Activated CD4-positive, alpha-beta memory T cell treated with anti-CD3 and anti-CD28 coated beads for 36 hours (primary cell): ENCODE data around the gene TBCD. TPM values are rescaled to one million over a fixed set of nuclear protein-coding genes. Genes with fewer than 3 reads are reported as not detected.

Source experiments
- CTCF ChIA-PET: fragments of 350-600 bp; sonication (Branson Sonifier 250); formaldehyde crosslinking; loops from one replicate; lab custom pipeline; 2021; ENCODE audit warnings: antibody characterized with exemption, inconsistent platforms; lab: Charles Lee
- POLR2A ChIA-PET: fragments of 350-600 bp; sonication (Branson Sonifier 250); formaldehyde crosslinking; loops from one replicate; lab custom pipeline; 2021; ENCODE audit warnings: antibody characterized with exemption; lab: Charles Lee
- DNase-seq: peaks from one replicate; pipeline ENCODE4 v3.0.0-alpha.2; 2020
- H3K27ac Mint-ChIP-seq: one replicate; pipeline ENCODE4 v1.8.0; 2021; ENCODE audit warnings: mixed read lengths
- H3K27me3 Mint-ChIP-seq: one replicate; pipeline ENCODE4 v1.8.0; 2021; ENCODE audit warnings: mixed read lengths
- H3K36me3 Mint-ChIP-seq: one replicate; pipeline ENCODE4 v1.8.0; 2021; ENCODE audit warnings: mixed read lengths
- H3K4me1 Mint-ChIP-seq: one replicate; pipeline ENCODE4 v1.8.0; 2021; ENCODE audit warnings: low read depth, mixed read lengths
- H3K4me3 Mint-ChIP-seq: one replicate; pipeline ENCODE4 v1.8.0; 2021; ENCODE audit warnings: mild to moderate bottlenecking, mixed read lengths
- H3K9me3 Mint-ChIP-seq: one replicate; pipeline ENCODE4 v1.8.0; 2021; ENCODE audit warnings: mixed read lengths
- intact Hi-C: fragments of 100-400 bp; cut with micrococcal nuclease; formaldehyde crosslinking; loops from one replicate; pipeline ENCODE4 v1.15.1; 2023
- total RNA-seq, 2 experiments: library from RNA; stranded (reverse); gene quantifications; one replicate each; pipeline ENCODE4 v1.2.3, GENCODE V29; 2021

Gene TBCD
- total RNA-seq, 2 experiments from 2014 or later = 97.0 to 98.2 TPM

DNA sequence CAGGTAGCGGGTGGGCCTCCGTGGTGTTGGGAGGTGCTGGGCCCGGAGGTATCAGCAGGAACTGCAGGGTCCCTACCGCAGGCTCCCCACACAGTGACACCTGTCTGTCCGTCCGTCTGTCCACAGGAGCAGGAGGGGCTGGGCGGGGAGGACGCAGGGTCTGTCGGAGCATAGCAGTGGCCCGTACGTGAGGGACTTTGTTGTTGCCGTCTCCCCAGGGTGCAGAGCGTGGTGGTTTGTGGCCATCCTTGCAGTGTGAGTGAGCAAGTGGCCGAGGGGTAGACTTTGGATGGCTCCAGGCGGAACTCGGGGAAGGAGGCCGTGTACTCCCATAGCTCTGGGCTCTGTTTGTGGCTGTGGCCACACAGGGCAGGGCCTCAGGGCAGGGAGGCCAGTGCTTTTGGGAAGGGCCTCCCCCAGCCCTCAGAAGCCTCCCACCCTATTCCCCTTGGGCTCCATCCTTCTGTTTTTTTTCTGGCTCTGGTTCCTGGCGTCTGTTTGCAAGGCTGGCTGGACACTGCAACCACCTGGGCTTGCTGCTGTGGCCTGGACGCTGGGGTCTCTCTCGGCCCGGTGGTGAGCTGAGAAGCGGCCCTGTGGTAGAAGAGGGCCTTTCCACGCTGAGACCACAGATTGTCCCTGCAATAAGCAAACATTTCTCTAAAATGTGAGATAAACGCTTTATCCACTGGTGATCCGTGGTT is 128.9 kb downstream of the TBCD start:
- Mint-ChIP-seq H3K36me3 (peaks cover 1% of the 10 kb centered on the region), H3K27me3 (no peaks in the 10 kb centered on the region), H3K4me3 (no peak overlapping the region), H3K27ac (no peak overlapping the region), H3K4me1 (peaks cover 77% of the 10 kb centered on the region), H3K9me3 (no peaks in the 10 kb centered on the region)
- no peak for DNase-seq
- POLR2A ChIA-PET = interaction anchor here (1.6 kb wide), 1 partner anchor 17 kb away, joined by 7 read pairs; no protein-coding TSS in a partner anchor
- CTCF ChIA-PET = no interaction called here
- intact Hi-C loops = loop anchor here (10.0 kb wide), 1 partner anchor 174 kb away; no protein-coding TSS in a partner anchor

DNA sequence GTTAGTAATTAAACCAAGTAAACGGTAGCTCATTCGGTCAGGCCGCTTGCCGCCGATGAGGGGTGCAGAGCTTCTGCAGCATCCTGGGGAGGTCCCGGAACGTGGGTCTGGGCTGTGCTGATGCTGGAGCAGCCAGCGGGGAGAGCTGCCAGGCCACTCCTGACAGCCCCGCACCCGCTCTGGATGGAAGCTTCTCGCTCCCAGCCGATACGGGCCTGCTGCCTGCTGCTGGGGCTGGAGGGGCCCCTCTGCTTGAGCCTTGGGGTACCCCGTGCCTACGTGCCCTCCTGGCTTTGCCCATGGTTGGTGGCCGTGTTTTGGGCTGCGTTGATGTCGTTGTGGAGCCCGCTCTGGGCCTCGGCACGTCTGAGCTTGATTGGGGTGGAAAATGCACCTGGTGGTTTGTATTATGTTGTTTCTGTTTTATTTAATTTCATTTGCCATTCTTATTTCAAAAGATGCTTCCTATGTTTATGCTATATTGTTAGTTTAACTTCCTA is 129.5 kb downstream of the TBCD start:
- Mint-ChIP-seq H3K27ac (peak overlapping the region; percentile 93), H3K4me1 (peaks cover 78% of the 10 kb centered on the region)
- intact Hi-C loops = loop anchor here (10.0 kb wide), 1 partner anchor 173 kb away; no protein-coding TSS in a partner anchor

GRCh38 chr17:82881900-82882714 is 130.2 kb downstream of the TBCD start:
- Mint-ChIP-seq H3K27ac (peak overlapping the region; percentile 93), H3K4me3 (peak overlapping the region; percentile 73), H3K4me1 (peaks cover 75% of the 10 kb centered on the region), H3K9me3 (no peaks in the 10 kb centered on the region), H3K36me3 (peaks cover 1% of the 10 kb centered on the region), H3K27me3 (no peaks in the 10 kb centered on the region)
- intact Hi-C loops = loop anchor here (1.0 to 10.0 kb wide), 2 partner anchors 18 to 173 kb away; no protein-coding TSS in a partner anchor
- ChIA-PET POLR2A (interaction anchor here (1.6 kb wide), 1 partner anchor 18 kb away, joined by 7 read pairs; no protein-coding TSS in a partner anchor), CTCF (no interaction called here)
- DNase-seq = no peak

More for the DNA sequence above, 129.5 kb downstream of the TBCD start:
- ChIA-PET POLR2A (interaction anchor here (1.6 kb wide), 1 partner anchor 17 kb away, joined by 7 read pairs; no protein-coding TSS in a partner anchor), CTCF (no interaction called here)
- Mint-ChIP-seq H3K27me3 (no peaks in the 10 kb centered on the region), H3K36me3 (peaks cover 1% of the 10 kb centered on the region), H3K4me3 (no peak overlapping the region), H3K9me3 (no peaks in the 10 kb centered on the region)
- DNase-seq = no peak

DNA sequence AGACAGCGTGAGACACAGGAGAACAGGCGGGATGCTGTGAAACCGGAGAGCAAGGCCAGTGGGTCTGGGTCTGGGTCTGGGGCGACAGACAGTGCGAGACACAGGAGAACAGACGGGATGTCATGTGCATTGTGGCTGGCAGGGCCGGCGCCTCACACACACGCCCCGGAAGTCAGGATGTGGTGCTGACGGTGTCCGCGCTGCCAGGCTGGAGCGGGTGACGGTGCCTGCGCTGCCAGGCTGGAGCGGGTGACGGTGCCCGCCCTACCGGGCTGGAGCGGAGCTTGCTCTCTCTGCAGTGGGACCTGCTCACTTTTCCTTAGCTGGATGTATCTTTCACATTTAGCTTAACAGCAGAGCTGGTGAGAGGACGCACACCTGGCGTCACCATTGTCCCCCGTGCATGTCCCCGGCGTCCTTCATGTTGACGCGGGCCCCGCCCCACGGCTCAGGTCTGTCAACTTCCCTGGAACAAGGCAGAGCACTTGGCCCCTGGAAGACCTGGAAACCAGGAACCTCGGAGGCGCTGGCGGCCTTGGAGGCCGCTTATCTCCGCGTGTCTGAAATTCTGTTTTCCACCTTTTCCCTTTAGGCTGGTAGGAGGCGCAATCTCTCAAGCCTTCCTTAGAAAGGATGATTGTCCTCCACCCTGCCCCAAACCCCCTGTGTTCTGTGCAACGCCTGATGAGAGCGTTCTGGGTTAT is 131.0 kb downstream of the TBCD start:
- peaks cover 4% of the 10 kb centered on the region for H3K36me3 Mint-ChIP-seq
- H3K27ac Mint-ChIP-seq = peak overlapping the region; percentile 93
- no peaks in the 10 kb centered on the region for H3K27me3 Mint-ChIP-seq
- DNase-seq = peak; percentile 89
- peak overlapping the region; percentile 73 for H3K4me3 Mint-ChIP-seq
- ChIA-PET POLR2A (no interaction called here), CTCF (no interaction called here)
- H3K9me3 Mint-ChIP-seq = no peaks in the 10 kb centered on the region
- intact Hi-C loops = loop anchor here (1.0 to 10.0 kb wide), 2 partner anchors 19 to 172 kb away; no protein-coding TSS in a partner anchor
- H3K4me1 Mint-ChIP-seq = peaks cover 77% of the 10 kb centered on the region

DNA sequence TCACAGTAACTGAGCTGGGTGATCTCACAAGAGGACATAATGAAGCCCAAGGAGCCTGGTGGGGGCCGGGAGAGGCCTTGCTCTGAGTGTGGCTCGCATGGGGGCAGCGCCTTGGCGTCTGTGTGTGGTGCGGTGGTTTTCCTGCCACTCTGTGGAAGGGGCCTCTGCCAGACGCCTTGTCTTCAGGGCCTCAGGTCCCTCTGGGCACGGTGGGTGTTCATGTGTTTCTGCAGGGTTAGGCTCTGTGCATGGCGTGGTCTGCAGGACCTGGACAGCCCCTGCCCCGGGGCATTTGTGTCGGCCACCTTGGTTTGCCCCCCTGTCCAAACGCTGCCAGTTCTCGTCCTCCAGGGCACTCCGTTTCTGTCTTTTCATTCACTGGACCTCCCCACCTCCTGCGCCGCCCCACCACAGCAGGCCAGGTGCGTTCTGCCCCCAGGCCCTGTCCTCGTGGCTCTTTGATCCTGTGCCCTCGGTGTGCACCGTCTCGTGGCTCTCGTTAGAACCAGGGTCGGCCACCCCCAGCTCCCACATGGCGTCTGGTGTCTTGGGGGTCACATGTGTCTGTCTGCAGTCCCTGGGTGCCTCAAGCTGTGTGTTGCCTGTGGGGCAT is 131.7 kb downstream of the TBCD start:
- Mint-ChIP-seq H3K27ac (peak overlapping the region; percentile 93), H3K4me1 (peaks cover 70% of the 10 kb centered on the region), H3K4me3 (peak overlapping the region; percentile 73), H3K27me3 (no peaks in the 10 kb centered on the region), H3K36me3 (peaks cover 4% of the 10 kb centered on the region), H3K9me3 (no peaks in the 10 kb centered on the region)
- CTCF ChIA-PET = interaction anchor here (0.6 kb wide), 1 partner anchor 20 kb away, joined by 3 read pairs; no protein-coding TSS in a partner anchor
- no peak for DNase-seq
- POLR2A ChIA-PET = no interaction called here
- intact Hi-C loops = loop anchor here (10.0 kb wide), 1 partner anchor 171 kb away; no protein-coding TSS in a partner anchor

- ChIA-PET CTCF (interaction anchor here (0.6 to 1.3 kb wide), 3 partner anchors 10 to 102 kb away, joined by 3 to 6 read pairs (median 3); no protein-coding TSS in a partner anchor), POLR2A (interaction anchor here (1.1 kb wide), 1 partner anchor 21 kb away, joined by 8 read pairs; no protein-coding TSS in a partner anchor)
- DNase-seq = no peak
- Mint-ChIP-seq H3K36me3 (peaks cover 3% of the 10 kb centered on the region), H3K27me3 (no peaks in the 10 kb centered on the region), H3K4me3 (no peak overlapping the region), H3K4me1 (peaks cover 64% of the 10 kb centered on the region), H3K9me3 (no peaks in the 10 kb centered on the region), H3K27ac (peak overlapping the region; percentile 93)
- intact Hi-C loops = loop anchor here (10.0 kb wide), 1 partner anchor 170 kb away; no protein-coding TSS in a partner anchor
Observed at GRCh38 chr17:82884341-82884969, 132.6 kb downstream of the TBCD start.

GRCh38 chr17:82884970-82885353 is 133.1 kb downstream of the TBCD start:
- ChIA-PET POLR2A (interaction anchor here (1.1 kb wide), 1 partner anchor 21 kb away, joined by 8 read pairs; no protein-coding TSS in a partner anchor), CTCF (interaction anchor here (1.0 to 1.3 kb wide), 3 partner anchors 10 to 223 kb away, joined by 3 to 6 read pairs (median 3); no protein-coding TSS in a partner anchor)
- DNase-seq = peak; percentile 69
- H3K36me3 Mint-ChIP-seq = peaks cover 3% of the 10 kb centered on the region
- intact Hi-C loops = loop anchor here (1.0 to 10.0 kb wide), 2 partner anchors 8 to 170 kb away; no protein-coding TSS in a partner anchor
- H3K9me3 Mint-ChIP-seq = no peaks in the 10 kb centered on the region
- peaks cover 60% of the 10 kb centered on the region for H3K4me1 Mint-ChIP-seq
- H3K4me3 Mint-ChIP-seq = no peak overlapping the region
- H3K27me3 Mint-ChIP-seq = no peaks in the 10 kb centered on the region
- peak overlapping the region; percentile 93 for H3K27ac Mint-ChIP-seq

- intact Hi-C loops = loop anchor here (10.0 kb wide), 1 partner anchor 167 kb away; no protein-coding TSS in a partner anchor
- no peak for DNase-seq
- CTCF ChIA-PET = interaction anchor here (0.6 kb wide), 1 partner anchor 30 kb away, joined by 3 read pairs; no protein-coding TSS in a partner anchor
- peak overlapping the region; percentile 66 for H3K27ac Mint-ChIP-seq
- H3K4me3 Mint-ChIP-seq = no peak overlapping the region
- peaks cover 3% of the 10 kb centered on the region for H3K36me3 Mint-ChIP-seq
- no peaks in the 10 kb centered on the region for H3K9me3 Mint-ChIP-seq
- peaks cover 53% of the 10 kb centered on the region for H3K4me1 Mint-ChIP-seq
- POLR2A ChIA-PET = no interaction called here
- H3K27me3 Mint-ChIP-seq = no peaks in the 10 kb centered on the region
Observed at GRCh38 chr17:82887255-82888164, 135.6 kb downstream of the TBCD start.

DNA sequence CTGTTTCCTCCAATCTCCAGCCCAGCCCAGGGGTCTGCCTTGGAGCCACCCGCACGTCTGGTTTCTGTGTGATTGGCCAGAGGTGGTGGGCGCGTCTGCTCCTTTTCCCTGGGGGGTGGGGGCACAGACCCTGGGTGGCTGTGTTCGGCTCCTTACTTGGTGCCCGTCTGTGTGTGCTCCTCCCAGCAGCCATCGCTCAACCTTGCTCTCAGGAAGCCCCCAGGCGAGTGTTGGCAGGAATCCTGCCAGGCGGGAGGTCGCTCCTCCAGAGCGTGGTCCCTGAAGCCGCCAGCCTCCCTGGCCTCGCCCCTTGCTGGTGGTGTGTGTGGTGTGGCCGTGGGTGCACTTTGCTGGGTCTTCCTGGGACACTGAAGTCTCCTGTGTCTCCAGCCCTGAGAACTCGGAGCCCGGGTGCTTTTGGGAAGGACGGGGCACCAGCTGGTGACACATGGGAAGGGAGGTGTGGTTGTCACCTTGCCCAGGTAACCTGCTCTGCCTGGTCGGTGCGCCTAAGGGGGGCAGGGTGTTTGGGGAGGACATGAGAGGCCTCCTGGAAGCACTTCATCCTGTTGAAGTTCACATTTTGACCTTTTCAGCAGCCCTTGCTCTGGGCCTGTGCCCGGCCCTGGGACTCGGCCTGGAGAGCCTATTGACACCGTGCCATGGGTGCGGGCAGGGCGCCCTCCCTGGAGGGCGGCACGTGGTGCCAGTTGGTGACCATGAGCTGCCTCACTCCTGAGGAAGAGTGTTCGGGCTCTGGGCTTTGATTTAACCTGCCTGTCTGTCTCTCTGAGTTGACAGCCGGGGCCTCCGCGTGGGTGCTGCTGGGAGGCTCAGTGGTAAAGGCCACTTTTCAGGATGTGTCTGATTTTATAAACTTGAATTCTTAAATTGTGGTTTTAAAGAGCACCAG is 137.0 kb downstream of the TBCD start:
- POLR2A ChIA-PET = no interaction called here
- no peak for DNase-seq
- CTCF ChIA-PET = no interaction called here
- no peak overlapping the region for H3K4me3 Mint-ChIP-seq
- peaks cover 53% of the 10 kb centered on the region for H3K4me1 Mint-ChIP-seq
- no peaks in the 10 kb centered on the region for H3K9me3 Mint-ChIP-seq
- no peaks in the 10 kb centered on the region for H3K27me3 Mint-ChIP-seq
- peaks cover 3% of the 10 kb centered on the region for H3K36me3 Mint-ChIP-seq
- intact Hi-C loops = loop anchor here (10.0 kb wide), 1 partner anchor 166 kb away; no protein-coding TSS in a partner anchor
- no peak overlapping the region for H3K27ac Mint-ChIP-seq
